Measurements from ENCODE around the gene SNX4.

The SNX4 gene

GRCh38 chr3:125403789-125404188 lies 116.2 kb downstream of the SNX4 start:
- DNase-seq (ENCODE audit: low spot score): peak; percentile 67

GRCh38 chr3:125402639-125403038 lies 117.4 kb downstream of the SNX4 start:
- no peak for DNase-seq (ENCODE audit: low spot score)

DNA sequence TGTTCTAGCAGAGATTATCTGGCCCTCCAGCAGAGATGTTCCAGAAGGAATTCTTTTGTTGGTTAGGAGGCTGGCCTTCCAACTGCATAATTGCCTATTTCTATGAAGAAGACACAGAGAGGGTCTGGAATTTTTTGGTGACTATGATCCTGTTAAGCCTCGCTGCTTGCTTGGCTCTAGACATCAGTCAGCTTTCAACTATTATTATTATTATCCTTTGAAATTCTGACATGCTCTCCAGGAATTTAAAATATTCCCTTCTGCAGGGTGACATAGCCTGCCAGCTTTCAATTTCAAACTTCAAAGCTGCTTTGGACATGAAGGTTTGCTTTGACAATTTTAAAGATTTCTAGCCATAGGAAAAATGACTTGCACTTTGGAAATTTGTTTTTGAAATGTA lies 118.6 kb downstream of the SNX4 start:
- DNase-seq (ENCODE audit: low spot score): peak; percentile 66

DNA sequence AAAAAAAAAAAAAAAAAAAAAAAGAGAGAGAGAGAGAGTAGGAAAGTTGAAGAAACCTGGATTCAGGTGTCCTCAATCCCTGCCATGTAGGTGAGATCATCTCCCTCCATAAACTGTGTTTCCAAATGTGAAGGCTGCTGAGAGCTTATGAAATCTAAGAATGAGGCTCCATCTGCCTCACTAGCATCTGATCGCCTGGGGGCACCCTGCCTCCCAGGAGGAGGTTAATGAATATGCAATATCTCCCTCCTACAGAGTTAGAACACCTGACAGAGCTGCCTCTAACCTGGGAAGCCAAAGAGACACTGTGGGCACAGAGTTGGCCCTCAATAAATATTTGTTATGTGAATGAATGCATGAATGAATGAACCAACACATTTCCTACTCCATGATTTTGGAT lies 121.0 kb downstream of the SNX4 start:
- DNase-seq (ENCODE audit: low spot score): no peak
